ENCODE data around the gene ITGBL1.

DNA sequence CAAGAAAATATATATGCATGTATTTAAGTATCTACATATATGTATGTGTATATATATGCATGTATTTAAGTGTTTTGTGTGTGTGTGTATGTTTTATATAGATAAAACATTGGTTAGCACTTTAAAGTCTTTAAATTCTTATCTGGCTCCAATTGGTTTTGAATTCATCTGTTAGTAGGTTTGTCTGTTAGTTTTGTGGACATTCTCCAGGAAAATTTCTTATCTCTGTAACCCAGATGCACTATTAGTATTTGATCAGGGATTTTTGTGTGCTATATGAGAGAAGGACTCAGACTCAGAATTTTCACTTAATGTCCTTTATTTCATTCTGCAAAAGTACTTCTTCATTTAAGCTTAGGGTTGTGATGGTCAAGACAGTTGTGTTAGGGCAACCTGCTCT, 103.1 kb downstream of the ITGBL1 start:
- TF ChIP-seq, protein P1, sequence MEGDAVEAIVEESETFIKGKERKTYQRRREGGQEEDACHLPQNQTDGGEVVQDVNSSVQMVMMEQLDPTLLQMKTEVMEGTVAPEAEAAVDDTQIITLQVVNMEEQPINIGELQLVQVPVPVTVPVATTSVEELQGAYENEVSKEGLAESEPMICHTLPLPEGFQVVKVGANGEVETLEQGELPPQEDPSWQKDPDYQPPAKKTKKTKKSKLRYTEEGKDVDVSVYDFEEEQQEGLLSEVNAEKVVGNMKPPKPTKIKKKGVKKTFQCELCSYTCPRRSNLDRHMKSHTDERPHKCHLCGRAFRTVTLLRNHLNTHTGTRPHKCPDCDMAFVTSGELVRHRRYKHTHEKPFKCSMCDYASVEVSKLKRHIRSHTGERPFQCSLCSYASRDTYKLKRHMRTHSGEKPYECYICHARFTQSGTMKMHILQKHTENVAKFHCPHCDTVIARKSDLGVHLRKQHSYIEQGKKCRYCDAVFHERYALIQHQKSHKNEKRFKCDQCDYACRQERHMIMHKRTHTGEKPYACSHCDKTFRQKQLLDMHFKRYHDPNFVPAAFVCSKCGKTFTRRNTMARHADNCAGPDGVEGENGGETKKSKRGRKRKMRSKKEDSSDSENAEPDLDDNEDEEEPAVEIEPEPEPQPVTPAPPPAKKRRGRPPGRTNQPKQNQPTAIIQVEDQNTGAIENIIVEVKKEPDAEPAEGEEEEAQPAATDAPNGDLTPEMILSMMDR (IDR thresholded peaks at IDR 0.05; ENCODE audit: low read depth, low read length) = no peak
- TF ChIP-seq, protein P2, sequence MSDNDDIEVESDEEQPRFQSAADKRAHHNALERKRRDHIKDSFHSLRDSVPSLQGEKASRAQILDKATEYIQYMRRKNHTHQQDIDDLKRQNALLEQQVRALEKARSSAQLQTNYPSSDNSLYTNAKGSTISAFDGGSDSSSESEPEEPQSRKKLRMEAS (IDR thresholded peaks at IDR 0.05; ENCODE audit: low read depth, low read length) = no peak
